Panc1 (cell line): Measurements from ENCODE around the gene TSR3.

Experiments used
- TF ChIP-seq, protein P1 (sequence below): fragments of 450-650 bp; IDR thresholded peaks from 2 replicates; pipeline ENCODE4 v1.5.1; 2017; ENCODE audit warnings: mild to moderate bottlenecking
- TF ChIP-seq, protein P2 (sequence below), 2 experiments: IDR thresholded peaks; 2 replicates each; pipeline ENCODE4 v1.6.1; 2011 to 2012; ENCODE audit warnings: low read depth in 2 of 2, control low read depth in 1 of 2, low read length in 1 of 2, mild to moderate bottlenecking in 1 of 2, moderate library complexity in 1 of 2; ENCODE audit not compliant: insufficient read depth in 1 of 2

DNA sequence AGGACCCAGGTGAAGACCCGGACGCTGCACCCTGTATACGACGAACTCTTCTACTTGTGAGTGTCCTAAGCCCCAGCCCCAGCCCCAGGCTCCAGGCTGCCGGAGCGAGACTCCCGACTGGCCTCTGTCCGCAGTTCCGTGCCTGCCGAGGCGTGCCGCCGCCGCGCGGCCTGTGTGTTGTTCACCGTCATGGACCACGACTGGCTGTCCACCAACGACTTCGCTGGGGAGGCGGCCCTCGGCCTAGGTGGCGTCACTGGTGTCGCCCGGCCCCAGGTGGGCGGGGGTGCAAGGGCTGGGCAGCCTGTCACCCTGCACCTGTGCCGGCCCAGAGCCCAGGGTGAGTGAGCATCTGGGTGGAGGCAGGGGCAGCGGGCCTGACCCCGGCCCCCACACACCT is 3.7 kb downstream of the TSR3 start:
- TF ChIP-seq, protein P1, sequence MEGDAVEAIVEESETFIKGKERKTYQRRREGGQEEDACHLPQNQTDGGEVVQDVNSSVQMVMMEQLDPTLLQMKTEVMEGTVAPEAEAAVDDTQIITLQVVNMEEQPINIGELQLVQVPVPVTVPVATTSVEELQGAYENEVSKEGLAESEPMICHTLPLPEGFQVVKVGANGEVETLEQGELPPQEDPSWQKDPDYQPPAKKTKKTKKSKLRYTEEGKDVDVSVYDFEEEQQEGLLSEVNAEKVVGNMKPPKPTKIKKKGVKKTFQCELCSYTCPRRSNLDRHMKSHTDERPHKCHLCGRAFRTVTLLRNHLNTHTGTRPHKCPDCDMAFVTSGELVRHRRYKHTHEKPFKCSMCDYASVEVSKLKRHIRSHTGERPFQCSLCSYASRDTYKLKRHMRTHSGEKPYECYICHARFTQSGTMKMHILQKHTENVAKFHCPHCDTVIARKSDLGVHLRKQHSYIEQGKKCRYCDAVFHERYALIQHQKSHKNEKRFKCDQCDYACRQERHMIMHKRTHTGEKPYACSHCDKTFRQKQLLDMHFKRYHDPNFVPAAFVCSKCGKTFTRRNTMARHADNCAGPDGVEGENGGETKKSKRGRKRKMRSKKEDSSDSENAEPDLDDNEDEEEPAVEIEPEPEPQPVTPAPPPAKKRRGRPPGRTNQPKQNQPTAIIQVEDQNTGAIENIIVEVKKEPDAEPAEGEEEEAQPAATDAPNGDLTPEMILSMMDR, result no peak
- TF ChIP-seq, protein P2, sequence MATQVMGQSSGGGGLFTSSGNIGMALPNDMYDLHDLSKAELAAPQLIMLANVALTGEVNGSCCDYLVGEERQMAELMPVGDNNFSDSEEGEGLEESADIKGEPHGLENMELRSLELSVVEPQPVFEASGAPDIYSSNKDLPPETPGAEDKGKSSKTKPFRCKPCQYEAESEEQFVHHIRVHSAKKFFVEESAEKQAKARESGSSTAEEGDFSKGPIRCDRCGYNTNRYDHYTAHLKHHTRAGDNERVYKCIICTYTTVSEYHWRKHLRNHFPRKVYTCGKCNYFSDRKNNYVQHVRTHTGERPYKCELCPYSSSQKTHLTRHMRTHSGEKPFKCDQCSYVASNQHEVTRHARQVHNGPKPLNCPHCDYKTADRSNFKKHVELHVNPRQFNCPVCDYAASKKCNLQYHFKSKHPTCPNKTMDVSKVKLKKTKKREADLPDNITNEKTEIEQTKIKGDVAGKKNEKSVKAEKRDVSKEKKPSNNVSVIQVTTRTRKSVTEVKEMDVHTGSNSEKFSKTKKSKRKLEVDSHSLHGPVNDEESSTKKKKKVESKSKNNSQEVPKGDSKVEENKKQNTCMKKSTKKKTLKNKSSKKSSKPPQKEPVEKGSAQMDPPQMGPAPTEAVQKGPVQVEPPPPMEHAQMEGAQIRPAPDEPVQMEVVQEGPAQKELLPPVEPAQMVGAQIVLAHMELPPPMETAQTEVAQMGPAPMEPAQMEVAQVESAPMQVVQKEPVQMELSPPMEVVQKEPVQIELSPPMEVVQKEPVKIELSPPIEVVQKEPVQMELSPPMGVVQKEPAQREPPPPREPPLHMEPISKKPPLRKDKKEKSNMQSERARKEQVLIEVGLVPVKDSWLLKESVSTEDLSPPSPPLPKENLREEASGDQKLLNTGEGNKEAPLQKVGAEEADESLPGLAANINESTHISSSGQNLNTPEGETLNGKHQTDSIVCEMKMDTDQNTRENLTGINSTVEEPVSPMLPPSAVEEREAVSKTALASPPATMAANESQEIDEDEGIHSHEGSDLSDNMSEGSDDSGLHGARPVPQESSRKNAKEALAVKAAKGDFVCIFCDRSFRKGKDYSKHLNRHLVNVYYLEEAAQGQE (IDR thresholded peaks at IDR 0.05; ENCODE audit: insufficient read depth in 1 of 2, low read depth in 2 of 2, low read length in 1 of 2), result no peak
